GM10248 (cell line): ENCODE results near the gene MSN.
"Not testable (repeated sequence)": the region's sequence is repeated elsewhere in the genome, so short reads cannot be mapped to it uniquely, and the experiment has no call there.

Experiments used
- CTCF ChIA-PET: fragments of 300-600 bp; sonication (Branson Sonifier 250); formaldehyde crosslinking; extraction: SDS; loops from one replicate; lab custom pipeline; 2021; ENCODE audit warnings: antibody characterized with exemption; lab: Yijun Ruan, JAX
- POLR2A ChIA-PET: fragments of 350-650 bp; sonication (Branson Sonifier 250); formaldehyde crosslinking; extraction: SDS; loops from one replicate; lab custom pipeline; 2020; ENCODE audit warnings: antibody characterized with exemption; lab: Yijun Ruan, JAX
- DNase-seq: peaks from one replicate; pipeline ENCODE4 v3.0.0; 2012; ENCODE audit errors: extremely low spot score
- CTCF ChIP-seq: IDR thresholded peaks from 2 replicates; pipeline ENCODE4 v1.5.1; 2012; ENCODE audit warnings: mild to moderate bottlenecking, low read depth; ENCODE audit errors: extremely low read depth, missing control alignments, control extremely low read depth

The MSN gene

GRCh38 chrX:65635822-65636221 lies 31.6 kb upstream of the MSN start:
- POLR2A ChIA-PET: no interaction called here
- no peak for TF ChIP-seq CTCF
- CTCF ChIA-PET: interaction anchor here (1.1 kb wide), 1 partner anchor 9 kb away, joined by 3 read pairs; no protein-coding TSS in a partner anchor
- no peak for DNase-seq

- CTCF ChIA-PET, DNase-seq, POLR2A ChIA-PET: not testable (repeated sequence)
Measured at GRCh38 chrX:65636261-65636660, 31.2 kb upstream of the MSN start.

- ChIA-PET CTCF (no interaction called here), POLR2A (interaction anchor here (0.6 kb wide), 1 partner anchor 534 kb away, joined by 3 read pairs; no protein-coding TSS in a partner anchor)
- DNase-seq: no peak
- TF ChIP-seq CTCF: no peak
Measured at GRCh38 chrX:65637335-65637734, 30.1 kb upstream of the MSN start.

- POLR2A ChIA-PET: no interaction called here
- CTCF ChIA-PET: no interaction called here
- no peak for DNase-seq
- no peak for TF ChIP-seq CTCF
Measured at GRCh38 chrX:65642914-65643491, 24.5 kb upstream of the MSN start.

GRCh38 chrX:65643531-65644052 lies 23.9 kb upstream of the MSN start:
- ChIA-PET POLR2A (no interaction called here), CTCF (interaction anchor here (1.5 kb wide), 1 partner anchor 42 kb away, joined by 3 read pairs; no protein-coding TSS in a partner anchor)
- no peak for DNase-seq
- TF ChIP-seq CTCF: no peak

GRCh38 chrX:65644621-65645289 lies 22.7 kb upstream of the MSN start:
- TF ChIP-seq CTCF: no peak
- no peak for DNase-seq
- CTCF ChIA-PET: interaction anchor here (0.8 to 1.5 kb wide), 4 partner anchors 9 to 117 kb away, joined by 3 read pairs; no protein-coding TSS in a partner anchor
- POLR2A ChIA-PET: interaction anchor here (0.6 kb wide), 1 partner anchor 9 kb away, joined by 5 read pairs; no protein-coding TSS in a partner anchor

- CTCF ChIA-PET: no interaction called here
Measured at GRCh38 chrX:65647801-65648200, 19.7 kb upstream of the MSN start.

More at GRCh38 chrX:65647801-65648200, 19.7 kb upstream of the MSN start:
- no peak for DNase-seq
- no peak for TF ChIP-seq CTCF
- POLR2A ChIA-PET: no interaction called here
